Hematopoietic multipotent progenitor cell treated with erythropoietin and hydrocortisone succinate and interleukin-3 and kit ligand, for 15 days (in vitro differentiated cells): ENCODE measurements around the gene DDX54.
A peak's percentile ranks its signal among the peaks of the same experiment; 100 is the strongest.

Experiments
- DNase-seq: peaks from one replicate; pipeline ENCODE4 v3.0.0-alpha.2; 2015; ENCODE audit warnings: low spot score

Gene DDX54, protein sequence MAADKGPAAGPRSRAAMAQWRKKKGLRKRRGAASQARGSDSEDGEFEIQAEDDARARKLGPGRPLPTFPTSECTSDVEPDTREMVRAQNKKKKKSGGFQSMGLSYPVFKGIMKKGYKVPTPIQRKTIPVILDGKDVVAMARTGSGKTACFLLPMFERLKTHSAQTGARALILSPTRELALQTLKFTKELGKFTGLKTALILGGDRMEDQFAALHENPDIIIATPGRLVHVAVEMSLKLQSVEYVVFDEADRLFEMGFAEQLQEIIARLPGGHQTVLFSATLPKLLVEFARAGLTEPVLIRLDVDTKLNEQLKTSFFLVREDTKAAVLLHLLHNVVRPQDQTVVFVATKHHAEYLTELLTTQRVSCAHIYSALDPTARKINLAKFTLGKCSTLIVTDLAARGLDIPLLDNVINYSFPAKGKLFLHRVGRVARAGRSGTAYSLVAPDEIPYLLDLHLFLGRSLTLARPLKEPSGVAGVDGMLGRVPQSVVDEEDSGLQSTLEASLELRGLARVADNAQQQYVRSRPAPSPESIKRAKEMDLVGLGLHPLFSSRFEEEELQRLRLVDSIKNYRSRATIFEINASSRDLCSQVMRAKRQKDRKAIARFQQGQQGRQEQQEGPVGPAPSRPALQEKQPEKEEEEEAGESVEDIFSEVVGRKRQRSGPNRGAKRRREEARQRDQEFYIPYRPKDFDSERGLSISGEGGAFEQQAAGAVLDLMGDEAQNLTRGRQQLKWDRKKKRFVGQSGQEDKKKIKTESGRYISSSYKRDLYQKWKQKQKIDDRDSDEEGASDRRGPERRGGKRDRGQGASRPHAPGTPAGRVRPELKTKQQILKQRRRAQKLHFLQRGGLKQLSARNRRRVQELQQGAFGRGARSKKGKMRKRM

DNA sequence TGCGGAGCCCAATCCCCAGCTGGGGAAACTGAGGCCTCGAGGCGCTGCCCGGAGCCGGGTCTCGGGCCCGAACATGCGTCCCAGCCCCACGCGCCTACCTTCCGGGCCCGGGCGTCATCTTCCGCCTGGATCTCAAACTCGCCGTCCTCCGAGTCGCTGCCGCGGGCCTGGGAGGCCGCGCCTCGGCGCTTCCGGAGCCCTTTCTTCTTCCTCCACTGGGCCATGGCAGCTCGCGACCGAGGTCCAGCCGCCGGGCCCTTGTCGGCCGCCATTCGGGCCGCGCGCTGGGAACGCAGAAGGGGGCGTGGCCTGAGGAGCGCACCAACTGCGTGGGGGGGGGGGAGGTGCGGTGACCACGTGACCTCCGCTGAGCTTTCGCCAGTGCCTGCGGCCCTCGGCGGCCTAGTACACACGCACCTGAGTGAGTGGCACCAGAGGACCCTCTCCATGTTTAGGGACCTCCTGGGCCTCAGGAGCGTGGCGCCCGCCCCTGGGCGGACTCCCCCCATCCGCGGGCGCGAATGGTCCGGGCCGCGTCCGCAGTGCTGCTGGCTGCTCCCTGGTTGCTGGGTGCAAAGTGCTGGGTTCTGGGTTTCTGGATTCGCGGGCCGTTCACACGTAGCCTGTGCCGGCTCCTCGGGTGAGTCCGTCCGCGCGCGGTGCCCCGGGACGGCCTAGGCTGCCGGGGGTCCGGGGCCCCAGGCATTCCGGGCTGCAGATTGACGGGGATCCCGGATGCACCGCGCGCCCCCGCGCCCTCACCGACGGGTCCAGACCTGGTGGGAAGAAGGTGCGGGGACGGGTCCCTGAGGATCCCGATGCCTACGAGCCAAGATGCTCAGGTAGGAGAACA lies at the start of gene DDX54, which contains the start of gene RITA1:
TSS of gene DDX54 (minus strand) at position 299 of the 853 bp plus-strand sequence. CDS start at position 272, 27 bp downstream.
TSS of gene RITA1 (plus strand) at position 542 of the 853 bp plus-strand sequence. CDS start 1,026 bp downstream, outside the sequence.
- DNase-seq = peak; percentile 83

DNA sequence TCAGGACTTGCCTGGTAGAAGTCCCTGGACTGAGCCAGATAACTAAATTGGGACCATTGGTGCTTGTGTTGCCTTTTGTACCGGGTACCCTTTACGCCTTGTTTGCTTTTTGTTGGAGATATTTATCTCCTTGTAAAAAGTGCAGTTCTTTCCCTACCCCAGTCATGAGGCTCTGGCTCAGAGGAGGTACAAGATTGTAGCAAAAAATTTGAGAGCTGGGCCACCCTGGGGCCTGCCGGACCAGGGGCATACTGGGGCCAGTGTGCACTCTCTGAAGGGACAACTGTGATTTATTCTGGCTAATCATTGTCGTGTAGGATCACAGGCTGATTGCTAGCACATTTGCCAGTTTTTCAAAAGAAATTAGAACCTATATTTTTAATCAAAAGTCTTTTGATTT lies 49.2 kb upstream of the DDX54 start:
- DNase-seq = no peak

DNA sequence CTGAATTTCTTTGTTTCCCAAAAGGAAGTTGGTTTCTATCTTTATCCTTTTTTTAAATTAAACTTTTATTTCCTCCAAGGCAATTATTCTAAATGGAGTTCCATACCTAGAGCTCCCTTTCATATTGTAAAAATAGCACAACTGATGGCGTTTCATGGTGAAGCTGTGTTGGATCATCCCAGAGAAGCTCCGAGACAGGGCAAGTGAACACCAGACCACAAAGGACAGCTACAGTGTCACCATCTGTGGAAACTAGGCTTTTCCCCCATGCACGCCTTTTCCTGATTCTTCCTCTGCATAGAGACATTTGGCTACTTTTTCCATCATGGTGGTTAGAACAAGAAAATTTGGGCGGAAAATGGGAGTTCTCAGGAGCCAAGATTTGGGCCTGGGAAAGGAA lies 48.7 kb upstream of the DDX54 start:
- no peak for DNase-seq

DNA sequence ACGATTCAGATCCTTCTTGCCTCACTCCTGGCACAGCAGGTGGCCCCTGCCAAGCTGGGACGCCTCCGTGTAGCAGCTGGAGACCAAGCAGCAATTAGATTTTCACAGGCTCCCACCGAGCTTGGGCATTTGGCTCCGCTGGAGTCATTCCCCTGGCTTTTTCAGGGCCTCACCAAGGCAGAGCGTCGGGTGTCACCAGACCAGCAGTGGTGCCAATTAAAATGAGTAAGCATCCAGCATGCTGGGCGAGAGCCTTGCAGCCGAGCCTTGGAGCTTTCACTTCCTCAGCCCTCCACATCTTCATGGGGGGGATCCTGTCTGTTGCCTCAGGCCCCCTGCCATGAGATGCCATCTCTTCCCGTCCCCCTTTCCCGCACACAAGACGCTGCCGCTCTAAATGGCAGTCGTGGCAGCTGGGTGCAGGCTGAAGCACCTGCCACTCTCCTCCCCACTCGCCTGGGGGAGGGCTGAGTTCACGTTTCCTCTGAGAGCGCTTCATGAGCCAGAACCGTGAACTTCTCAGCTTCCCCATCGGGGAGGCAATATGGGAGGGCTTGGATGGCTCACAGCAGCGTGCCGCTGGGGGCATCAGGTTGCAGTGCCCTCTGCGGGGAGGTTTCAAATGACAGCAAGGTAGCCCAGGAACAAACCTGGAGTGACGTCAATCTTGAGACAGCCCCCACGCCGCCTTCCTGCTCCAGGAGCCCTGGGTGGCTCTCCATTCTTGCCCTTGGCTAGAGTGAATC lies 47.7 kb upstream of the DDX54 start:
- DNase-seq = peak; percentile 91

DNA sequence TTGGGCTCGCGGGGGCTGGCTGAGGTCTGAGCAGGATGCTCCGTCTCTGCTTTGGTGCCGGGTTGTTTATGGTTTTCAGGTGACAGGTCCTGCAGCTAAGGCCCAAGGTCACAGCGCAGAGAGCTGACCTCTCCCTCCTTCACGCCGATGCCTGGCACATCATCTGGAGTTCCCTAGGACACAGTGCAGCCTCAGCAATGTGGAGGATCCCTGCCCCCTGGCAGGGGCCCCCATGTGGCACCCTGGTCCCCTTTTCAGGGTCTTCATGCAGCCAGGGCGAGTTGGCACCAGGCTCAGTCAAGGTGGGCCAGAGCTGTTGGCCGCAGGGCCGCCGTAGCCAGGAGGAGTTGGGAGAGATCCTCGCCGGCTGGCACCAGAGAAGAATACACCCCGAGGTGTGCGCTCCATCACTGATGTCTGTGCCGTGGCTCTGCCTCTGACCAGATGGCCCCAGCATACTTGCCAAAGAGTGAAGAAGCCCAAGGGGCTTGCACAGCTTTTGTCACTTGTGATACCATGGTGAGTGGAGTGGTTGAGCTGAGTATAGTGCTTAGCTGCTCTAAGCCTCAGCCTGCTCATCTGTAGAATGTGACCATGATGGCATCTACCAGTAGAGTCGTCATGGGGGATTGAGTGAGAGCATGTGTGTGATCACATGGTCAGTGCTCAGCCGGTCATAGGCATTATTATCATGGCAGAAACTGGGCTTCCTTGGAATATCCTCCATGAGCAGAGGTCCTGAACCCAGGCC lies 47.0 kb upstream of the DDX54 start:
- peak; percentile 25 for DNase-seq

DNA sequence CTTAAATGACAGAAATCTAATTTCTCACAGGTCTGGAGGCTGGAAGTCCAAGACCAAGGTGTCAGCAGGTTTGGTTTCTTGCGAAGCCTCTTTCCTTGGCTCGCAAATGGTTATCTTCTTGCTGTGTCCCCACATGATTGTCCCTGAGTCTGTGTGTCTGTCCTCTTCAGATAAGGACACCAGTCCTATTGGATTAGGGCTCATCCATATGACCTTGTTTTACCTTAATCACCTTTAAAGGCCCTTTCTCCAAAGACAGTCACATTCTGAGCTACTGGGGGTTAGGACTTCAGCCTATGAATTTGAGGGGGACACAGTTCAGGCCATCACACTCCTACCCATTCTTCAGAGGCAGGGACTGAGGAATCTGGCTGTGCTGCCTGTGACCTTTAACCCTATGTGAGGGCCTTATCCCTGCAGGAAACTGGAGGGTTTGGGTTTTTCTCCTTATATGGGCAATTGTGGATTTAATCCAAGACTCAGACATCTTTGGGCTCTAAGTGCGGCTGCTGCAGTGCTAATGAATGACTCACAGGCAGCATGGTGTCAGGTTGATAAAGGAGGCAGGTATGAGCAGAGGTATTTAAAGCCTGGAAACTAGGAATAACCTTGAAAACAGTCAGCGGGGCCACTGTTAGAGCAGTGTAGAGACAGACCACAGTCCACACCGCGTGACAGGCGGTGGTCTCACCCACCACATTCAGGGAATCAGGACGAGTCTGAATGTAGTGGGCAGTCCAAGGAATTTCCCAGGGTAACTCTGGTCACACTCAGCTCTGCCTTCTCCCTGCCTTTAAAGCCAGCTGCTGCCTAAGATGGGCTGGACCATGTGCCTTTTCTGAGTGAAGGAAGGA lies 46.2 kb upstream of the DDX54 start:
- DNase-seq = peak; percentile 67

DNA sequence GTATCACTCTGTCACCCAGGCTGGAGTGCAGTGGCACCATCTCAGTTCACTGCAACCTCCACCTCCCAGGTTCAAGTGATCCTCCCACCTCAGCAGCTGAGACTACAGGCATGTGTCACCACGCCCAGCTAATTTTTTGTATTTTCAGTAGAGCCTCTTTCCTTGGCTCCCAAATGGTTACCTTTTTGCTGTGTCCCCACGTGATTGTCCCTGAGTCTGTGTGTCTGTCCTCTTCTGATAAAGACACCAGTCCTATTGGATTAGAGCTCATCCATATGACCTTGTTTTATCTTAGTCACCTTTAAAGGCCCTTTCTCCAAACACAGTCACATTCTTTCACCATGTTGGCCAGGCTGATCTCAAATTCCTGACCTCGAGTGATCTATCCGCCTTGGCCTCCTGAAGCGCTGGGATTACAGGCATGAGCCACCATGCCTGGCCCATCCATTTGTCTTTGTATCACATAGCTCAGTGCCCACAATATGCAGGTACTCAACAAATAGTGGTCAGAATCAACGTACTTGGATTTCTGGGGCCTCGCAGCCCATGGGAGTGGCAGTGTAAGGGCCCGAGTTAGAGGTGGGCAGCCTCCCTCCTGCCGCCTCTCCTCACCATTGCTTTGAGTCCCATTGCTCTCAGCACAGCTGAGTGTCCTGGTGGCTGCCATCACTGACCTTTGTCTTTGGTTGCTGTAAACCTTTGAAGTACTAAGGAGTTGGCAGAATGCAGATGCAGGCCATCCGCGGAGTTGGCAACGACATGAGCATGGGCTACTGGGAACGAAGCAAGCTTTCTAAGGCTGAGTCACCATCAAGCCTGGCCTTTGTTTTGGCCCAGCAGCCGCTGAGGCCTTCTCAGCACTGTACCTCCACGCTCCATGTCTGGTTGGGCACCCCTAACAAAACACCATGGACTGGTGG lies 45.3 kb upstream of the DDX54 start:
- DNase-seq = peak; percentile 27

DNA sequence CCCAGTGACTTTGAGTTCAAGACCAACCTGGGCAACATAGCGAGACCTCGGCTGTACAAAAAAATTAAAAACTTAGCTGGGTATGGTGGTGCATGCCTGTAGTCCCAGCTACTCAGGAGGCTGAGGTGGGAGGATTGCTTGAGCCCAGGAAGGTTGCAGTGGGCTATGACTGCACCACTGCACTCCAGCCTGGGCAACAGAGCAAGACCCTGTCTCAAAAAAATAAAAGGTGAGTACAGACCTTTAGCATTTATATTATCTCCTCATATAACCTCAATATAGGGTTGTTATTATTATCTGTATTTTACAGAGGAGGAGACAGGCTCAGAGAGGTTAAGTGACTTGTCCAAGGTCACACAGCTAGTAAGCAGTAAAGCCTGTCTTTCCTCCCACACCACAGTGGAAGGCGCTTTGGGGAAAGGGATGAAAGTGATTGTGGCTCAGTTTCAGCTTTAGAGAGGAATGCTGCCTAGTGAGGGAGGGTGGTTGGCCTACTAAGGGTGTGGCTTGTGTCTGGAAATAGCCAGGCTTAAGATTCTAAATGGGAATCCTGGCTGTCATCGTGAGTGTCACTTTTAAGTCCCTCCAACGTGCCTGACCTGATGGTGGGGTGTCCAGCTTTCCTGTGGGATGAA lies 43.2 kb upstream of the DDX54 start:
- no peak for DNase-seq

DNA sequence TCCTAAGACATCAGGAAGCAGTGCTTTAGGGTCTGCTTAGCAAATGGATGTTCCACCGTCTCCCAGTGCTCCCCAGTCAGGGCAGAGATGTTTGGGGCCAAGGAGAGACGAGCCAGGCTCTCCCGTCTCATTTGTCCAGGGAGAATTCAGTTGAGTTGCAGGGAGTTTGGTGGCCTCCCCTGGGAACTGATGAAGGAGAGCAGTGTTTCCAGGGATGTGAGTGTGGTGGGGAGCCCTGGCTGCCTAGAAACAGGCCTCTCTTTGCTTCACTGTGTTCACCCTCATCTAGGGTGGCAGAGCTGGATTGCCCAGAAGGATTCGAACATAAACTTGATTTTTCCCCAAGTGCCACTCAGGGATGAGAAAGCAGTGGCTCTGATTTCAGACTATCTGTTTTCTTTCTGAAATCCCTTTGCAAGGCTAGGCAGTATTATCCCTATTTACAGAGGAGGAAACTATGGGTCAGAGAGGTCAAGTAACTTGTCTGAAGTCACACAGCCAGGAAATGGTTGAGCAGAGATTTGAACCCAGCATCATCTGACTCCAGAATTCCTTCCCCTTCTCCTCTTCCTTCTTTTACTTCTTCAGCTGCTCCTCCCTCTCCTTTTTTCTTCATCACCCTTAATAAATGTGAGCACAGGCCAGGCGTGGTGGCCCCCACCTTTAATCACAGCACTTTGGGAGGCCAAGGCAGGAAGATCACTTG lies 42.6 kb upstream of the DDX54 start:
- DNase-seq = no peak

DNA sequence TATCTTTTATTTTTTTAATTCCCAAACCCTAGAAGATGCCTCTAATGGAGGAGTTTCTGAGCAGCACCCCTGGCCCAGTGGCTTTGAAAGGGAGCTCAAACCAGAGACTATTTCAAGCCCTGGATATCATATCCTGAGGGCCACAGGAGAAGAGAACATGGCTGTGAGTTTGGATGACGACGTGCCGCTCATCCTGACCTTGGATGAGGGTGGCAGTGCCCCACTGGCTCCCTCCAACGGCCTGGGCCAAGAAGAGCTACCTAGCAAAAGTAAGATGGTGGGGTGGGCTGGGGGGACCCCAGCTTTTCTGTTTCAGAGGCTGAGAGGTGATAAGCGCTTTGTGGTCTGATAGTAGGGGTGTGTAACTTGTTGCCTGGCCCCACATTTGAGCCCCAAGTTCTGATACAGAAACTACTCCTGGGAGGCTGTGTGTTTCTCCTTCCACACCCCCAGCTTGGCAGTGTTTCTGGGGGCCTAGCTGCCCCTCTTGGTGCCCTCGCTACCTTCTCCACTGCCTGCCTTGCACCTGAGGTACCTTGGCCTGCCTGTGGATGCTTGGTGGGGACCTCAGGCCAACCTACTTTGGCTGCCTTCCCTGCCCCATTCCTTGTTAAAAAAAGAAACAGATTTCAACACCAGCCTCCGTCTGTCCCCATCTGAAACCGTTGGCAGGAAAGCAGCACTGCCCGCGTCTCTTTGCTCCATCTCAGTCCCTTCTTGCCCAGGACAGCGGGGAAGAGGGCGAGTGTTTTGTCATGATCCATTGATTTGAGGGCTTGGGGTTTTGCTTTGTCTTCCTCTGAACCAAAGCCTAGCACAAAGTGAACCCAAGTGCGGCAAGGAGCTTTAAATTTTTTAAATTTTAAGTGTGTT lies 41.7 kb upstream of the DDX54 start:
- DNase-seq = peak; percentile 20

DNA sequence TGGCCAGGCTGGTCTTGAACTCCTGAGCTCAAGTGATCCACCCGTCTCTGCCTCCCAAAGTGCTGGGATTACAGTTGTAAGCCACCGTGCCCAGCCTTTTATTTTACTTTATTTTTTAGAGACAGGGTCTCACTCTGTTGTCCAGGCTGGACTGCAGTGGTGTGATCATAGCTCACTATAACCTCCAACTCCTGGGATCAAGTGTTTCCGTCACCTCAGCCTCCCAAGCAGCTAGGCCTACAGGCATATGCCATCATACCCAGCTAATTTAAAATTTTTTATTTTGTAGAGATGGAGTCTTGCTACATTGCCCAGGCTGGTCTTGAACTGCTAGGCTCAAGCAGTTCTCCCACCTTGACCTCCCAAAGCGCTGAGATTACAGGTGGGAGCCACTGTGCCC lies 39.7 kb upstream of the DDX54 start:
- no peak for DNase-seq

DNA sequence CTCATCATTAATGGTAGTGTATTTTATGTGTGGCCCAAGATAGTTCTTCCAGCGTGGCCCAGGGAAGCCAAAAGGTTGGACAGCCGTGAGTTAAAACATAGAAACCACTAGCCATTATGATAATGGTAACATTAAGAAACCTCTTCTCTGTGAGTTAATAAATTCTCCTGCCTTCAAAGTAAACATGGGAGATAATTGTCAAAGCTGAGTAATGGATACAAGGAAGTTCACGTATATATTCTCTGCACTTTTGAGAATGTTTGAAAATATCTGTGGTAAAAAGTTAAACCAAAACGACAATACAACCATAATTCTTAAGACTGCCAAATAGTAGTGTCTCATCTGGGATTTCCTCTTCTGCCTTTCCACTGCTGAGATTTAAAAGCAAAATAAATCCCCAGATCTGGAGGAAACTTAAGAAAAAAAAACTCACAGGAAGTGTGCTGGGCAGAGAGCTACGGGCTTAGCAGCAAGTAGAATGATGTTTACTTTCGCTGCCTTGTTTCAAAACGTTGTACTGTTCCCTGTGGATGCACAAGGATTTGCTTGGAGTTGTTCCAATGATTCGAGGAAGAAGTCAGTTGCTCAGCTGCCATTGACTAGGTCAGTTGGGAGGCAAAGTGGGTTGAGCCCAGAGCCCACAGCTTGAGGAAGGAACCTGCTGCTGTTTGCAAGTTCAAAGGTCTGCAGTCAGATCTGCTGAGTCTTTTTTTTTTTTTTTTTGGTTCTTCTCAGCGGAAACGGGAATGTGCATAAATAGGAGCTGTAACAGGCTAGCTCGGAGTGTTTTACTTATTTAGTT lies 37.7 kb upstream of the DDX54 start:
- DNase-seq = no peak

DNA sequence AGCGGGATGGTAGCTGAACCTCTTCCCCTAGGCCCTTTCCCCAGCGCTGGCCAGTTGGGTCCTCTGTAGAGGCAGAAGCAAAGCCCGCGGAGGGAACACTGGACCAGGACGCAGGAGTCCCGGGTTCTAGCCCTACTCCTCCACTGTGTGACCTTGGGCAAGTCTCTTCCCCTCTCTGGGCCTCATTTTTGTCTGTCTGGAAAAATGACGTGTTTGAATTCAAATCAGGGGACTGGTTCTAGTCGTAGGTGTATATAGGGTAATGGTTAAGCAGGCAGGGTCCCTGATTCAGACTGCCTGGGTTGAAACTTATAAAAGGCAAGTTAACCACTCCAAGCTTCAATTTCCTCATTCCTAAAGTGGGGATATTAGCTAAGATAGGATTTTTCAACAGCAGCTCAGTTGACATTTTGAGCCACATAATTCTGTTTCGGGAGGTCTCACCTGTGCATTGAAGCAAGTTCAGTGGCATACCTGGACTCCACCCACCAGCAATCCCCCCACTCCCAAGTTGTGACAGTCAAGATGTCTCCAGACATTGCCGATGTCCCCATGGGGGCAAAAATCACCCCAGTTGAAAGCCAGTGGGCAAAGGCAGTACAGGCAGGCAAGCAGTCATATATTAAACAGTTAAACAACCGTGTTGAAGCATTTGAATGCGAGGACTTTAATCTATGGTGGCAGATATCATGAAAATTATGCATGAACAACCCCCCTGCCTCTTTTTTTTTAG lies 36.9 kb upstream of the DDX54 start:
- peak; percentile 18 for DNase-seq

DNA sequence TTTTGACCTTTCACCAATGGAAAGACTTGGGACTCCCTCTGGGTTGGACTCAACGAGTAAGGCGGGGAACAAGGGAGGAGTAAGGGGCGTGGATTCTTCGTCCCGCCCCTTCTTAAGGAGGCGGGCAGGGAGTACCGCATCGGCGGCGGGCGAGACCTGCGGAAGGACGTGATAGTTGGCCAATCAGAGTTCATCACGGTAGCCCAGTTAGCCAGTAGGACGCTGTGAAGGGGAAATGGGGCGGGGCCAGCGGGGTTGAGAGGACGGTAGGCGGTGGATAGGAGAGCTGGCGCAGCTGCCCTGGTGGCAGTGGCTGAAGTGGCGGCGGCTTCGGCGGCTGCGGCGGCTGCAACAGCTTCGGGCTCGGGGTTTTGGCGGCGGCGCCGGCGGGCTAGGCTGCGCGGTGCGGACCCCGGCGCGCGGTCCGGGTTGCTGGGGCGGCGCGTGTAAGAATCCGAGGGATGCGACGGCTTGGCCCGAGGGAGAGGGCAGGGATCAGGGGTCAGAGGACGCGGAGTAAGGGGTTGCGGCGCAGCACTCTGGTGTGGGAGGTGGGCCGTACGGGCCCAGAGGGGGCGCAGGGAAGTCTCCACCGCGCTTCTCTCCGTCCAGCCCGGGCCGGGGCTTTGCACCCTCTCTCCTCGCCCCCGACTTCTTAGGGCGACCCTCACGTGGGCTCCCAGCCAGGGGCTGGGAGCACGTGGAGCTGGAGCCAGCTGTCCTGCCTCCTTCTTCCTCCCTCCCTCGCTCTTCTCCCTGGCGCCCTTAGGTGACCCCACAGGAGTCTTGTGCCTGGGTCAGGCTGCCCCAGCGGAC lies 36.1 kb upstream of the DDX54 start, which contains the start of gene TPCN1:
TSS of gene TPCN1 (plus strand) at position 284 of the 816 bp plus-strand sequence. CDS start 5,389 bp downstream, outside the sequence.
- peak; percentile 100 for DNase-seq
